ENCODE data around the gene NDFIP2.

NDFIP2 gene

GRCh38 chr13:79456656-79457365 is 24.1 kb upstream of the NDFIP2 start:
- DNase-seq (ENCODE audit: extremely low spot score), result no peak
- CTCF ChIA-PET, result interaction anchor here (1.0 to 3.0 kb wide), 8 partner anchors 11 to 84 kb away, joined by 3 to 12 read pairs (median 6); partner anchors contain the start of gene NDFIP2
- POLR2A ChIA-PET, result no interaction called here
- no peak for TF ChIP-seq CTCF (IDR thresholded peaks at IDR 0.05; ENCODE audit: control extremely low read depth, extremely low read depth, low read depth, missing control alignments)

- no peak for DNase-seq (ENCODE audit: extremely low spot score)
- ChIA-PET CTCF (interaction anchor here (1.0 to 3.0 kb wide), 7 partner anchors 11 to 83 kb away, joined by 3 to 12 read pairs (median 7); partner anchors contain the start of gene NDFIP2), POLR2A (no interaction called here)
- TF ChIP-seq CTCF (IDR thresholded peaks at IDR 0.05; ENCODE audit: control extremely low read depth, extremely low read depth, low read depth, missing control alignments), result no peak
These were observed 23.6 kb upstream of the NDFIP2 start for GRCh38 chr13:79457390-79457789.

- POLR2A ChIA-PET, result interaction anchor here (0.7 kb wide), 1 partner anchor 25 kb away, joined by 9 read pairs; no protein-coding TSS in a partner anchor
- TF ChIP-seq CTCF (IDR thresholded peaks at IDR 0.05; ENCODE audit: control extremely low read depth, extremely low read depth, low read depth, missing control alignments), result no peak
- DNase-seq (ENCODE audit: extremely low spot score), result no peak
- CTCF ChIA-PET, result interaction anchor here (2.7 kb wide), 1 partner anchor 34 kb away, joined by 11 read pairs; no protein-coding TSS in a partner anchor
These were observed 23.0 kb upstream of the NDFIP2 start for GRCh38 chr13:79457948-79458347.

GRCh38 chr13:79458436-79458835 is 22.5 kb upstream of the NDFIP2 start:
- DNase-seq (ENCODE audit: extremely low spot score), result no peak
- POLR2A ChIA-PET, result interaction anchor here (0.7 kb wide), 1 partner anchor 25 kb away, joined by 9 read pairs; no protein-coding TSS in a partner anchor
- TF ChIP-seq CTCF (IDR thresholded peaks at IDR 0.05; ENCODE audit: control extremely low read depth, extremely low read depth, low read depth, missing control alignments), result no peak
- CTCF ChIA-PET, result interaction anchor here (1.7 to 2.7 kb wide), 2 partner anchors 10 to 34 kb away, joined by 4 to 11 read pairs; no protein-coding TSS in a partner anchor

GRCh38 chr13:79459906-79460305 is 21.0 kb upstream of the NDFIP2 start:
- TF ChIP-seq CTCF (IDR thresholded peaks at IDR 0.05; ENCODE audit: control extremely low read depth, extremely low read depth, low read depth, missing control alignments), result no peak
- ChIA-PET CTCF (interaction anchor here (1.6 to 2.7 kb wide), 3 partner anchors 9 to 36 kb away, joined by 4 to 11 read pairs (median 4); no protein-coding TSS in a partner anchor), POLR2A (no interaction called here)
- no peak for DNase-seq (ENCODE audit: extremely low spot score)

- ChIA-PET CTCF (no interaction called here), POLR2A (no interaction called here)
- no peak for DNase-seq (ENCODE audit: extremely low spot score)
- TF ChIP-seq CTCF (IDR thresholded peaks at IDR 0.05; ENCODE audit: control extremely low read depth, extremely low read depth, low read depth, missing control alignments), result no peak
These were observed 18.1 kb upstream of the NDFIP2 start for GRCh38 chr13:79462895-79463294.

Data from GM10248 (cell line).